SU-DHL-6 (cell line): ENCODE results near the gene FASTKD3.

ENCODE experiments used
- H2AFZ ChIP-seq: fragments of 200-600 bp; sonication (generic); 2 replicates; pipeline ENCODE4 v1.6.1; 2014; ENCODE audit warnings: low read depth, mild to moderate bottlenecking, moderate library complexity, mixed read lengths, antibody characterized with exemption, low read length; ENCODE audit not compliant: severe bottlenecking
- H3F3A ChIP-seq: fragments of 200-600 bp; shearing (Covaris generic); 2 replicates; pipeline ENCODE4 v1.6.0; 2016; ENCODE audit warnings: antibody characterized with exemption, mild to moderate bottlenecking; ENCODE audit not compliant: insufficient read depth
- H3K27ac ChIP-seq: fragments of 200-600 bp; sonication (generic); 2 replicates; pipeline ENCODE4 v1.5.1; 2016; ENCODE audit warnings: low read depth, mild to moderate bottlenecking, low read length, moderate library complexity, mixed read lengths
- H3K27me3 ChIP-seq: fragments of 200-600 bp; sonication (generic), shearing (Covaris generic); 2 replicates; pipeline ENCODE4 v1.6.0; 2014; ENCODE audit warnings: mild to moderate bottlenecking, low read length
- H3K36me3 ChIP-seq: fragments of 200-600 bp; sonication (generic); 2 replicates; pipeline ENCODE4 v1.6.1; 2014; ENCODE audit warnings: mild to moderate bottlenecking, low read length, mixed read lengths
- H3K4me2 ChIP-seq: fragments of 300-600, 200-600 bp; shearing (Covaris generic), sonication (generic); 2 replicates; pipeline ENCODE4 v1.6.0; 2014; ENCODE audit warnings: low read length, low read depth, mild to moderate bottlenecking; ENCODE audit not compliant: poor library complexity, severe bottlenecking
- H3K4me3 ChIP-seq: fragments of 200-600 bp; sonication (generic); 2 replicates; pipeline ENCODE4 v1.5.1; 2014; ENCODE audit warnings: antibody characterized with exemption, low read length, mild to moderate bottlenecking, mixed read lengths; ENCODE audit not compliant: insufficient read depth, poor library complexity, severe bottlenecking
- H3K79me2 ChIP-seq: fragments of 200-600 bp; sonication (generic); 2 replicates; pipeline ENCODE4 v1.6.1; 2014; ENCODE audit warnings: mild to moderate bottlenecking, low read length, moderate library complexity; ENCODE audit not compliant: insufficient read depth
- H3K9ac ChIP-seq: fragments of 200-600 bp; sonication (generic); 2 replicates; pipeline ENCODE4 v1.7.0; 2014; ENCODE audit warnings: mild to moderate bottlenecking, low read length
- H3K9me2 ChIP-seq: fragments of 200-600 bp; sonication (generic); replicated peaks from 2 replicates; pipeline ENCODE4 v1.6.1; 2014; ENCODE audit warnings: low read length; ENCODE audit not compliant: insufficient read depth
- H3K9me3 ChIP-seq: fragments of 200-600 bp; sonication (generic); 2 replicates; pipeline ENCODE4 v1.6.1; 2014; ENCODE audit warnings: low read length, mixed read lengths; ENCODE audit not compliant: insufficient read depth
- H4K20me1 ChIP-seq: fragments of 200-600 bp; sonication (generic); 2 replicates; pipeline ENCODE4 v1.6.1; 2014; ENCODE audit warnings: low read depth, mild to moderate bottlenecking, antibody characterized with exemption, low read length, moderate library complexity, mixed read lengths
- CTCF ChIP-seq: fragments of 200-600 bp; sonication (generic); IDR thresholded peaks from one replicate; pipeline ENCODE4 v1.5.1; 2017; ENCODE audit warnings: antibody characterized with exemption, mild to moderate bottlenecking, low read length, moderate library complexity; ENCODE audit not compliant: insufficient read depth, poor library complexity, severe bottlenecking
- EZH2phosphoT487 ChIP-seq: fragments of 200-600 bp; sonication (generic), shearing (Covaris generic); conservative IDR thresholded peaks from 2 replicates; pipeline ENCODE4 v1.6.1; 2018; ENCODE audit warnings: mild to moderate bottlenecking, antibody characterized with exemption, low read length, moderate library complexity, mixed read lengths

Gene FASTKD3

GRCh38 chr5:7844901-7845300 is 23.9 kb downstream of the FASTKD3 start:
- Histone ChIP-seq H2AFZ (no peak overlapping the region), H3K4me3 (no peak overlapping the region), H3K36me3 (no peaks in the 10 kb centered on the region), H3F3A (no peaks in the 10 kb centered on the region), H3K4me2 (no peak overlapping the region), H3K9me3 (no peaks in the 10 kb centered on the region), H3K79me2 (no peaks in the 10 kb centered on the region), H3K9ac (no peak overlapping the region), H4K20me1 (no peaks in the 10 kb centered on the region), H3K9me2 (no peaks in the 10 kb centered on the region), H3K27me3 (no peaks in the 10 kb centered on the region), H3K27ac (no peak overlapping the region)
- no peak for TF ChIP-seq CTCF
- TF ChIP-seq EZH2phosphoT487 = no peak

- H3K9me2 ChIP-seq = no peaks in the 10 kb centered on the region
- no peaks in the 10 kb centered on the region for H3K27me3 ChIP-seq
- H3K79me2 ChIP-seq = no peaks in the 10 kb centered on the region
- no peaks in the 10 kb centered on the region for H3K36me3 ChIP-seq
- no peaks in the 10 kb centered on the region for H4K20me1 ChIP-seq
- no peak overlapping the region for H3K4me3 ChIP-seq
- no peak for TF ChIP-seq EZH2phosphoT487
- no peak for TF ChIP-seq CTCF
- no peak overlapping the region for H3K4me2 ChIP-seq
- no peaks in the 10 kb centered on the region for H3K9me3 ChIP-seq
- no peak overlapping the region for H2AFZ ChIP-seq
- no peak overlapping the region for H3K27ac ChIP-seq
- H3F3A ChIP-seq = no peaks in the 10 kb centered on the region
- H3K9ac ChIP-seq = no peak overlapping the region
Measured at GRCh38 chr5:7842531-7842930, 26.3 kb downstream of the FASTKD3 start.

GRCh38 chr5:7837403-7837802 is 31.4 kb downstream of the FASTKD3 start:
- TF ChIP-seq CTCF (no peak), EZH2phosphoT487 (no peak)
- Histone ChIP-seq H3K27ac (no peak overlapping the region), H3K4me3 (no peak overlapping the region), H2AFZ (no peak overlapping the region), H3F3A (no peaks in the 10 kb centered on the region), H3K9ac (no peak overlapping the region), H3K27me3 (no peaks in the 10 kb centered on the region), H3K9me3 (no peaks in the 10 kb centered on the region), H3K9me2 (no peaks in the 10 kb centered on the region), H3K36me3 (no peaks in the 10 kb centered on the region), H3K4me2 (no peak overlapping the region), H4K20me1 (no peaks in the 10 kb centered on the region), H3K79me2 (no peaks in the 10 kb centered on the region)

- TF ChIP-seq EZH2phosphoT487 (no peak), CTCF (no peak)
- H3K27me3 ChIP-seq = no peaks in the 10 kb centered on the region
- H3K4me2 ChIP-seq = no peak overlapping the region
- no peaks in the 10 kb centered on the region for H3K9me3 ChIP-seq
- no peaks in the 10 kb centered on the region for H3K9me2 ChIP-seq
- H3K4me3 ChIP-seq = no peak overlapping the region
- H3K9ac ChIP-seq = no peak overlapping the region
- H3K36me3 ChIP-seq = no peaks in the 10 kb centered on the region
- no peak overlapping the region for H2AFZ ChIP-seq
- H3K79me2 ChIP-seq = no peaks in the 10 kb centered on the region
- H3F3A ChIP-seq = no peaks in the 10 kb centered on the region
- no peak overlapping the region for H3K27ac ChIP-seq
- H4K20me1 ChIP-seq = no peaks in the 10 kb centered on the region
Measured at GRCh38 chr5:7834982-7835381, 33.8 kb downstream of the FASTKD3 start.
